GM23338 (cell line): Measurements from ENCODE around the gene GPATCH1. TPM values are rescaled to one million over a fixed set of nuclear protein-coding genes. Genes with fewer than 3 reads are reported as not detected.

Experiments
- ATAC-seq: fragments of 200-7000 bp; cut with Tn5 transposase; 3 replicates; pipeline ENCODE4 v1.9.1; 2020
- DNase-seq: peaks from one replicate; pipeline ENCODE4 v3.0.0-alpha.2; 2015; ENCODE audit warnings: low spot score
- H2AFZ ChIP-seq: fragments of 200-600 bp; sonication (generic); 2 replicates; pipeline ENCODE4 v1.8.0; 2016; ENCODE audit warnings: antibody characterized with exemption, mild to moderate bottlenecking, moderate library complexity
- H3F3A ChIP-seq: fragments of 200-600 bp; sonication (generic); replicated peaks from 2 replicates; pipeline ENCODE4 v1.8.0; 2017; ENCODE audit warnings: antibody characterized with exemption, mixed run types, low read depth
- H3K27ac ChIP-seq: fragments of 200-600 bp; sonication (generic); 2 replicates; pipeline ENCODE4 v1.6.1; 2016; ENCODE audit warnings: low read depth
- H3K27me3 ChIP-seq: fragments of 200-600 bp; sonication (generic); 2 replicates; pipeline ENCODE4 v1.8.0; 2016; ENCODE audit warnings: mild to moderate bottlenecking, mixed run types, moderate library complexity; ENCODE audit not compliant: insufficient read depth
- H3K36me3 ChIP-seq: fragments of 200-600 bp; sonication (generic); 2 replicates; pipeline ENCODE4 v1.8.0; 2016; ENCODE audit warnings: mild to moderate bottlenecking; ENCODE audit not compliant: insufficient read depth
- H3K4me1 ChIP-seq: fragments of 200-600 bp; sonication (generic); 2 replicates; pipeline ENCODE4 v1.8.0; 2016; ENCODE audit warnings: mild to moderate bottlenecking, moderate library complexity; ENCODE audit not compliant: insufficient read depth
- H3K4me2 ChIP-seq: fragments of 200-600 bp; sonication (generic); 2 replicates; pipeline ENCODE4 v1.7.1; 2017; ENCODE audit warnings: mixed run types
- H3K4me3 ChIP-seq: fragments of 200-600 bp; sonication (generic); 2 replicates; pipeline ENCODE4 v1.6.1; 2016; ENCODE audit warnings: mixed run types
- H3K79me2 ChIP-seq: fragments of 200-600 bp; sonication (generic); replicated peaks from 2 replicates; pipeline ENCODE4 v1.8.0; 2017; ENCODE audit warnings: mild to moderate bottlenecking; ENCODE audit not compliant: insufficient read depth
- H3K9me2 ChIP-seq: fragments of 200-600 bp; sonication (generic); 2 replicates; pipeline ENCODE4 v1.8.0; 2017; ENCODE audit not compliant: insufficient read depth
- H4K20me1 ChIP-seq: fragments of 200-600 bp; sonication (generic); replicated peaks from 2 replicates; pipeline ENCODE4 v1.8.0; 2017; ENCODE audit warnings: mild to moderate bottlenecking; ENCODE audit not compliant: insufficient read depth
- H3K27ac Mint-ChIP-seq: 2 replicates; pipeline ENCODE4 v1.8.0; 2020; ENCODE audit warnings: inconsistent platforms, mild to moderate bottlenecking, moderate library complexity, mixed read lengths
- H3K27me3 Mint-ChIP-seq: 3 replicates; pipeline ENCODE4 v1.8.0; 2022; ENCODE audit warnings: low read depth, mild to moderate bottlenecking, moderate library complexity, mixed read lengths, inconsistent platforms; ENCODE audit not compliant: insufficient read depth, poor library complexity
- H3K36me3 Mint-ChIP-seq: 3 replicates; pipeline ENCODE4 v1.8.0; 2021; ENCODE audit warnings: low read depth, mild to moderate bottlenecking, inconsistent platforms, moderate library complexity, mixed read lengths
- H3K4me1 Mint-ChIP-seq: 3 replicates; pipeline ENCODE4 v1.8.0; 2020; ENCODE audit warnings: mild to moderate bottlenecking, inconsistent platforms, mixed read lengths
- H3K4me3 Mint-ChIP-seq: 3 replicates; pipeline ENCODE4 v1.8.0; 2021; ENCODE audit warnings: moderate library complexity, mild to moderate bottlenecking, inconsistent platforms, mixed read lengths
- H3K9me3 Mint-ChIP-seq: 3 replicates; pipeline ENCODE4 v1.8.0; 2020; ENCODE audit warnings: moderate library complexity, mild to moderate bottlenecking, inconsistent platforms, mixed read lengths
- CREB1 ChIP-seq: fragments of 250-450 bp; sonication (Bioruptor Pico); IDR thresholded peaks from 2 replicates; pipeline ENCODE4 v1.5.0; 2020; ENCODE audit warnings: low read depth, mild to moderate bottlenecking, moderate library complexity
- EZH2 ChIP-seq: fragments of 200-600 bp; sonication (generic); IDR thresholded peaks from one replicate; pipeline ENCODE4 v1.8.0; 2017; ENCODE audit warnings: antibody characterized with exemption, mild to moderate bottlenecking, low read depth; ENCODE audit not compliant: unreplicated experiment
- EZH2phosphoT487 ChIP-seq: fragments of 200-600 bp; sonication (generic); IDR thresholded peaks from one replicate; pipeline ENCODE4 v1.8.1; 2018; ENCODE audit warnings: antibody characterized with exemption; ENCODE audit not compliant: unreplicated experiment
- JUNB ChIP-seq: IDR thresholded peaks from one replicate; pipeline ENCODE4 v1.6.1; 2016; ENCODE audit warnings: antibody characterized with exemption; ENCODE audit not compliant: unreplicated experiment
- NANOG ChIP-seq: IDR thresholded peaks from 2 replicates; pipeline ENCODE4 v1.6.1; 2016; ENCODE audit warnings: antibody characterized with exemption, borderline replicate concordance
- POLR2AphosphoS5 ChIP-seq: IDR thresholded peaks from 2 replicates; pipeline ENCODE4 v1.6.1; 2016; ENCODE audit warnings: antibody characterized with exemption, low read depth
- STAT1 ChIP-seq: IDR thresholded peaks from one replicate; pipeline ENCODE4 v1.6.1; 2016; ENCODE audit warnings: antibody characterized with exemption; ENCODE audit not compliant: unreplicated experiment
- ZNF114 ChIP-seq: fragments of 250-450 bp; sonication (Bioruptor Pico); IDR thresholded peaks from 2 replicates; pipeline ENCODE4 v1.5.0; 2020; ENCODE audit warnings: mild to moderate bottlenecking, moderate library complexity
- ZNF331 ChIP-seq: fragments of 250-450 bp; sonication (Bioruptor Pico); IDR thresholded peaks from 2 replicates; pipeline ENCODE4 v1.5.0; 2020; ENCODE audit warnings: low read depth, mild to moderate bottlenecking, moderate library complexity
- polyA plus RNA-seq: library from polyadenylated mRNA; unstranded; fragments of >200 nt; fragmentation: Nextera tagmentation; extraction: Ambion mirVana; gene quantifications from 2 replicates; pipeline ENCODE4 v1.2.1, GENCODE V29; 2016
- total RNA-seq: library from RNA; depleted of rRNA; stranded (reverse); fragments of >200 nt; shearing (Covaris generic); gene quantifications from 2 replicates; pipeline ENCODE4 v1.2.3, GENCODE V29; 2014
- TF ChIP-seq, protein P1 (sequence below), 2 experiments: fragments of 200-600 bp in 1 of 2; sonication (generic) in 1 of 2; conservative IDR thresholded peaks; 2 replicates each; pipeline versions ENCODE4 v1.5.1 to v1.6.1; 2016 to 2017; ENCODE audit warnings: antibody characterized with exemption in 2 of 2, low read depth in 2 of 2, mild to moderate bottlenecking in 2 of 2, moderate library complexity in 1 of 2
- TF ChIP-seq, protein P2 (sequence below): fragments of 250-450 bp; sonication (Bioruptor Pico); IDR thresholded peaks from 2 replicates; pipeline ENCODE4 v1.5.0; 2020; ENCODE audit warnings: mild to moderate bottlenecking, moderate library complexity
- TF ChIP-seq, protein P3 (sequence below): IDR thresholded peaks from 2 replicates; pipeline ENCODE4 v1.6.1; 2016; ENCODE audit warnings: antibody characterized with exemption
- TF ChIP-seq, protein P4 (sequence below): IDR thresholded peaks from one replicate; pipeline ENCODE4 v1.6.1; 2018; ENCODE audit warnings: antibody characterized with exemption; ENCODE audit not compliant: unreplicated experiment

GPATCH1 gene
- total and polyA plus RNA-seq, 2 experiments from 2014 or later = 12.0 to 13.6 TPM

DNA sequence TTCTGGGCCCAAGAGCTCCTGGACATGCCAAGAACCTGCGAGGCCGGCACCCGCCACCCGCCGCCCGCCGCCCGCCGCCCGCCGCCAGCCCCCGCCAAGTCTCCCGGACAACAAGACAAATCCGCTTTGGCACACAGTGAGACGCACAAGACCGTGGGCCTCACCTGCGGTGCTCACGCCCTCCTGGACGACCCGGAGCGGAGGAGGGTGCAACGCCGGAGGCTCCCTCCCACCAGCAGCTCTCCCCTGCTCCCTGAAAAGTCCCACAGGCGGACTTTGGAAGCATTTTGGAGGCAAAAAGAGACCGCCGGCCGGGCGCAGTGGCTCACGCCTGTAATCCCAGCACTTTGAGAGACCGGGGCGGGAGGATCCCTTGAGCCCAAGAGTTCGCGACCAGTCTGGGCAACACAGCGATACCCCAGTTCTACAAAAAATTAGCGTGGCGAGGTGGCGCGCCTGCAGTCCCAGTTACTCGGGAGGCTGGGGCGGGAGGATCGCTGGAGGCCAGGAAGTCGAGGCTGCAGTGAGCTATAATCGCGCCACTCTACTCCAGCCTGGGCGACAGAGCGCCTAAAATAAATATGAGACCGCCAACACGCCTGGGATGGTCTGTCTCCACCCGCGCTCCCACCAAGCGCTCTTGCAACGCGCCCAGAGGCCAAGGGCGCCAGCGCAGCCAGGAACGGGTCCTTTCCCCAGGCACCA lies 17.1 kb upstream of the GPATCH1 start:
- Histone ChIP-seq H3K27me3 (peaks cover 19% of the 10 kb centered on the region), H3K9me2 (no peaks in the 10 kb centered on the region), H3K4me2 (peak overlapping the region; percentile 90), H3K27ac (no peak overlapping the region), H3K36me3 (no peaks in the 10 kb centered on the region), H3K79me2 (peaks cover 47% of the 10 kb centered on the region), H4K20me1 (peaks cover 9% of the 10 kb centered on the region), H3K4me3 (peak overlapping the region; percentile 87), H3F3A (no peaks in the 10 kb centered on the region; the same call in 1 of the 2 replicates), H3K4me1 (peaks cover 6% of the 10 kb centered on the region), H2AFZ (peak overlapping the region; percentile 78)
- DNase-seq (peak; percentile 36), ATAC-seq (peak; percentile 9)
- Mint-ChIP-seq H3K27me3 (peaks cover 19% of the 10 kb centered on the region), H3K4me3 (peak overlapping the region; percentile 88), H3K9me3 (no peaks in the 10 kb centered on the region), H3K27ac (no peak overlapping the region), H3K4me1 (peaks cover 6% of the 10 kb centered on the region), H3K36me3 (no peaks in the 10 kb centered on the region)
- TF ChIP-seq EZH2phosphoT487 (no peak), POLR2AphosphoS5 (no peak), EZH2 (no peak), STAT1 (no peak), NANOG (no peak), JUNB (no peak), CREB1 (CRISPR knock-in tag) (no peak), ZNF331 (CRISPR knock-in tag) (no peak), ZNF114 (CRISPR knock-in tag) (no peak)
- TF ChIP-seq, protein P1, sequence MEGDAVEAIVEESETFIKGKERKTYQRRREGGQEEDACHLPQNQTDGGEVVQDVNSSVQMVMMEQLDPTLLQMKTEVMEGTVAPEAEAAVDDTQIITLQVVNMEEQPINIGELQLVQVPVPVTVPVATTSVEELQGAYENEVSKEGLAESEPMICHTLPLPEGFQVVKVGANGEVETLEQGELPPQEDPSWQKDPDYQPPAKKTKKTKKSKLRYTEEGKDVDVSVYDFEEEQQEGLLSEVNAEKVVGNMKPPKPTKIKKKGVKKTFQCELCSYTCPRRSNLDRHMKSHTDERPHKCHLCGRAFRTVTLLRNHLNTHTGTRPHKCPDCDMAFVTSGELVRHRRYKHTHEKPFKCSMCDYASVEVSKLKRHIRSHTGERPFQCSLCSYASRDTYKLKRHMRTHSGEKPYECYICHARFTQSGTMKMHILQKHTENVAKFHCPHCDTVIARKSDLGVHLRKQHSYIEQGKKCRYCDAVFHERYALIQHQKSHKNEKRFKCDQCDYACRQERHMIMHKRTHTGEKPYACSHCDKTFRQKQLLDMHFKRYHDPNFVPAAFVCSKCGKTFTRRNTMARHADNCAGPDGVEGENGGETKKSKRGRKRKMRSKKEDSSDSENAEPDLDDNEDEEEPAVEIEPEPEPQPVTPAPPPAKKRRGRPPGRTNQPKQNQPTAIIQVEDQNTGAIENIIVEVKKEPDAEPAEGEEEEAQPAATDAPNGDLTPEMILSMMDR (conservative IDR thresholded peaks at IDR 0.05; ENCODE audit: low read depth in 2 of 2) = no peak
- TF ChIP-seq, protein P2, sequence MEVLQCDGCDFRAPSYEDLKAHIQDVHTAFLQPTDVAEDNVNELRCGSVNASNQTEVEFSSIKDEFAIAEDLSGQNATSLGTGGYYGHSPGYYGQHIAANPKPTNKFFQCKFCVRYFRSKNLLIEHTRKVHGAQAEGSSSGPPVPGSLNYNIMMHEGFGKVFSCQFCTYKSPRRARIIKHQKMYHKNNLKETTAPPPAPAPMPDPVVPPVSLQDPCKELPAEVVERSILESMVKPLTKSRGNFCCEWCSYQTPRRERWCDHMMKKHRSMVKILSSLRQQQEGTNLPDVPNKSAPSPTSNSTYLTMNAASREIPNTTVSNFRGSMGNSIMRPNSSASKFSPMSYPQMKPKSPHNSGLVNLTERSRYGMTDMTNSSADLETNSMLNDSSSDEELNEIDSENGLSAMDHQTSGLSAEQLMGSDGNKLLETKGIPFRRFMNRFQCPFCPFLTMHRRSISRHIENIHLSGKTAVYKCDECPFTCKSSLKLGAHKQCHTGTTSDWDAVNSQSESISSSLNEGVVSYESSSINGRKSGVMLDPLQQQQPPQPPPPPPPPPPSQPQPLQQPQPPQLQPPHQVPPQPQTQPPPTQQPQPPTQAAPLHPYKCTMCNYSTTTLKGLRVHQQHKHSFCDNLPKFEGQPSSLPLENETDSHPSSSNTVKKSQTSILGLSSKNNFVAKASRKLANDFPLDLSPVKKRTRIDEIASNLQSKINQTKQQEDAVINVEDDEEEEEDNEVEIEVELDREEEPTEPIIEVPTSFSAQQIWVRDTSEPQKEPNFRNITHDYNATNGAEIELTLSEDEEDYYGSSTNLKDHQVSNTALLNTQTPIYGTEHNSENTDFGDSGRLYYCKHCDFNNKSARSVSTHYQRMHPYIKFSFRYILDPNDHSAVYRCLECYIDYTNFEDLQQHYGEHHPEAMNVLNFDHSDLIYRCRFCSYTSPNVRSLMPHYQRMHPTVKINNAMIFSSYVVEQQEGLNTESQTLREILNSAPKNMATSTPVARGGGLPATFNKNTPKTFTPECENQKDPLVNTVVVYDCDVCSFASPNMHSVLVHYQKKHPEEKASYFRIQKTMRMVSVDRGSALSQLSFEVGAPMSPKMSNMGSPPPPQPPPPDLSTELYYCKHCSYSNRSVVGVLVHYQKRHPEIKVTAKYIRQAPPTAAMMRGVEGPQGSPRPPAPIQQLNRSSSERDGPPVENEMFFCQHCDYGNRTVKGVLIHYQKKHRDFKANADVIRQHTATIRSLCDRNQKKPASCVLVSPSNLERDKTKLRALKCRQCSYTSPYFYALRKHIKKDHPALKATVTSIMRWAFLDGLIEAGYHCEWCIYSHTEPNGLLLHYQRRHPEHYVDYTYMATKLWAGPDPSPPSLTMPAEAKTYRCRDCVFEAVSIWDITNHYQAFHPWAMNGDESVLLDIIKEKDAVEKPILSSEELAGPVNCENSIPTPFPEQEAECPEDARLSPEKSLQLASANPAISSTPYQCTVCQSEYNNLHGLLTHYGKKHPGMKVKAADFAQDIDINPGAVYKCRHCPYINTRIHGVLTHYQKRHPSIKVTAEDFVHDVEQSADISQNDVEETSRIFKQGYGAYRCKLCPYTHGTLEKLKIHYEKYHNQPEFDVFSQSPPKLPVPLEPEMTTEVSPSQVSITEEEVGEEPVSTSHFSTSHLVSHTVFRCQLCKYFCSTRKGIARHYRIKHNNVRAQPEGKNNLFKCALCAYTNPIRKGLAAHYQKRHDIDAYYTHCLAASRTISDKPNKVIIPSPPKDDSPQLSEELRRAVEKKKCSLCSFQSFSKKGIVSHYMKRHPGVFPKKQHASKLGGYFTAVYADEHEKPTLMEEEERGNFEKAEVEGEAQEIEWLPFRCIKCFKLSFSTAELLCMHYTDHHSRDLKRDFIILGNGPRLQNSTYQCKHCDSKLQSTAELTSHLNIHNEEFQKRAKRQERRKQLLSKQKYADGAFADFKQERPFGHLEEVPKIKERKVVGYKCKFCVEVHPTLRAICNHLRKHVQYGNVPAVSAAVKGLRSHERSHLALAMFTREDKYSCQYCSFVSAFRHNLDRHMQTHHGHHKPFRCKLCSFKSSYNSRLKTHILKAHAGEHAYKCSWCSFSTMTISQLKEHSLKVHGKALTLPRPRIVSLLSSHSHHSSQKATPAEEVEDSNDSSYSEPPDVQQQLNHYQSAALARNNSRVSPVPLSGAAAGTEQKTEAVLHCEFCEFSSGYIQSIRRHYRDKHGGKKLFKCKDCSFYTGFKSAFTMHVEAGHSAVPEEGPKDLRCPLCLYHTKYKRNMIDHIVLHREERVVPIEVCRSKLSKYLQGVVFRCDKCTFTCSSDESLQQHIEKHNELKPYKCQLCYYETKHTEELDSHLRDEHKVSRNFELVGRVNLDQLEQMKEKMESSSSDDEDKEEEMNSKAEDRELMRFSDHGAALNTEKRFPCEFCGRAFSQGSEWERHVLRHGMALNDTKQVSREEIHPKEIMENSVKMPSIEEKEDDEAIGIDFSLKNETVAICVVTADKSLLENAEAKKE = no peak
- TF ChIP-seq, protein P3, sequence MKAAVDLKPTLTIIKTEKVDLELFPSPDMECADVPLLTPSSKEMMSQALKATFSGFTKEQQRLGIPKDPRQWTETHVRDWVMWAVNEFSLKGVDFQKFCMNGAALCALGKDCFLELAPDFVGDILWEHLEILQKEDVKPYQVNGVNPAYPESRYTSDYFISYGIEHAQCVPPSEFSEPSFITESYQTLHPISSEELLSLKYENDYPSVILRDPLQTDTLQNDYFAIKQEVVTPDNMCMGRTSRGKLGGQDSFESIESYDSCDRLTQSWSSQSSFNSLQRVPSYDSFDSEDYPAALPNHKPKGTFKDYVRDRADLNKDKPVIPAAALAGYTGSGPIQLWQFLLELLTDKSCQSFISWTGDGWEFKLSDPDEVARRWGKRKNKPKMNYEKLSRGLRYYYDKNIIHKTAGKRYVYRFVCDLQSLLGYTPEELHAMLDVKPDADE = no peak
- TF ChIP-seq, protein P4, sequence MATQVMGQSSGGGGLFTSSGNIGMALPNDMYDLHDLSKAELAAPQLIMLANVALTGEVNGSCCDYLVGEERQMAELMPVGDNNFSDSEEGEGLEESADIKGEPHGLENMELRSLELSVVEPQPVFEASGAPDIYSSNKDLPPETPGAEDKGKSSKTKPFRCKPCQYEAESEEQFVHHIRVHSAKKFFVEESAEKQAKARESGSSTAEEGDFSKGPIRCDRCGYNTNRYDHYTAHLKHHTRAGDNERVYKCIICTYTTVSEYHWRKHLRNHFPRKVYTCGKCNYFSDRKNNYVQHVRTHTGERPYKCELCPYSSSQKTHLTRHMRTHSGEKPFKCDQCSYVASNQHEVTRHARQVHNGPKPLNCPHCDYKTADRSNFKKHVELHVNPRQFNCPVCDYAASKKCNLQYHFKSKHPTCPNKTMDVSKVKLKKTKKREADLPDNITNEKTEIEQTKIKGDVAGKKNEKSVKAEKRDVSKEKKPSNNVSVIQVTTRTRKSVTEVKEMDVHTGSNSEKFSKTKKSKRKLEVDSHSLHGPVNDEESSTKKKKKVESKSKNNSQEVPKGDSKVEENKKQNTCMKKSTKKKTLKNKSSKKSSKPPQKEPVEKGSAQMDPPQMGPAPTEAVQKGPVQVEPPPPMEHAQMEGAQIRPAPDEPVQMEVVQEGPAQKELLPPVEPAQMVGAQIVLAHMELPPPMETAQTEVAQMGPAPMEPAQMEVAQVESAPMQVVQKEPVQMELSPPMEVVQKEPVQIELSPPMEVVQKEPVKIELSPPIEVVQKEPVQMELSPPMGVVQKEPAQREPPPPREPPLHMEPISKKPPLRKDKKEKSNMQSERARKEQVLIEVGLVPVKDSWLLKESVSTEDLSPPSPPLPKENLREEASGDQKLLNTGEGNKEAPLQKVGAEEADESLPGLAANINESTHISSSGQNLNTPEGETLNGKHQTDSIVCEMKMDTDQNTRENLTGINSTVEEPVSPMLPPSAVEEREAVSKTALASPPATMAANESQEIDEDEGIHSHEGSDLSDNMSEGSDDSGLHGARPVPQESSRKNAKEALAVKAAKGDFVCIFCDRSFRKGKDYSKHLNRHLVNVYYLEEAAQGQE = no peak
